ENCODE results near the gene HOXD12. TPM values are rescaled to one million over a fixed set of nuclear protein-coding genes. Genes with fewer than 3 reads are reported as not detected.
A peak's percentile ranks its signal among the peaks of the same experiment; 100 is the strongest.

HOXD12 gene
- total RNA-seq, 1 experiment from 2014 or later, result 0.58 TPM

GRCh38 chr2:176140513-176141317 is 41.1 kb downstream of the HOXD12 start:
- no peaks in the 10 kb centered on the region for H3K27me3 ChIP-seq (replicated peaks; ENCODE audit: insufficient read depth, low read depth, low read length, poor library complexity)
- peak overlapping the region; percentile 61 for H3K27ac ChIP-seq (ENCODE audit: low read depth, low read length, poor library complexity, severe bottlenecking)
- peak overlapping the region; percentile 85 for H3K4me3 ChIP-seq (ENCODE audit: low read depth, low read length, poor library complexity, severe bottlenecking)
- no peaks in the 10 kb centered on the region for H3K9me3 ChIP-seq (ENCODE audit: low read depth, low read length, poor library complexity, severe bottlenecking)
- H3K4me1 ChIP-seq (ENCODE audit: insufficient read depth, low read length, poor library complexity, severe bottlenecking), result peaks cover 34% of the 10 kb centered on the region
- intact Hi-C loops (cut with micrococcal nuclease; ENCODE audit: unreplicated experiment), result loop anchor here (2.0 kb wide), 2 partner anchors 314 to 414 kb away; no protein-coding TSS in a partner anchor
- TF ChIP-seq EZH2 (IDR thresholded peaks at IDR 0.05; ENCODE audit: borderline replicate concordance, low read depth, low read length, poor library complexity, severe bottlenecking) (no peak), CTCF (conservative IDR thresholded peaks at IDR 0.05; ENCODE audit: low read depth, low read length) (peak; percentile 94)
- DNase-seq (ENCODE audit: low spot score), result peak; percentile 94
- H3K36me3 ChIP-seq (ENCODE audit: insufficient read depth, low read length, poor library complexity, severe bottlenecking), result peaks cover 19% of the 10 kb centered on the region
- no TSS peak for BruUV-seq (replicated peaks)
- ChIA-PET CTCF (interaction anchor here (0.6 to 4.2 kb wide), 7 partner anchors 8 to 1008 kb away, joined by 3 to 35 read pairs (median 7); no protein-coding TSS in a partner anchor), POLR2A (ENCODE audit: low non-redundant PET) (interaction anchor here (0.6 kb wide), 2 partner anchors 9 to 169 kb away, joined by 8 read pairs; no protein-coding TSS in a partner anchor)

DNA sequence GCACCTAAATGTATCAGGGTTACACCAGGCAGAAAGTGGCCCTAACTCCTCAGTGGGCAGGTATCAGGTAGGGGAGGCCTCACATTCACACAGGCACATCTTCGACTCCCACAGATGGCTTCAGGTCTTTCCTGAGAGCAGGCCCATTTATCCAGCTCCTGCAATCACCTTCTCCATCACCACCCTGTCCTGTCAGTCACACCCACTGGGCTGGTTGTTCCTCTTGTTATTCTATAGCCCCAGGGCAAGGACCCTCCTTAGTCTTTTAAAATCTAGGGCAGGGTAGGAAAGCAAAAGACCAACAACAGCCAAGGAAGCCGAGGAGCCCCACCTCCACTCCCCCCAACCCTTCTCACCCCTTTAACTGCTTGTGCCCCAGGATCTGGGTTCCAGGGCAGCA is 42.7 kb downstream of the HOXD12 start:
- no peak for DNase-seq (ENCODE audit: low spot score)
- H3K4me3 ChIP-seq (ENCODE audit: low read depth, low read length, poor library complexity, severe bottlenecking), result no peak overlapping the region
- intact Hi-C loops (cut with micrococcal nuclease; ENCODE audit: unreplicated experiment), result no loop called here
- peaks cover 50% of the 10 kb centered on the region for H3K4me1 ChIP-seq (ENCODE audit: insufficient read depth, low read length, poor library complexity, severe bottlenecking)
- TF ChIP-seq CTCF (conservative IDR thresholded peaks at IDR 0.05; ENCODE audit: low read depth, low read length) (no peak), EZH2 (IDR thresholded peaks at IDR 0.05; ENCODE audit: borderline replicate concordance, low read depth, low read length, poor library complexity, severe bottlenecking) (no peak)
- H3K9me3 ChIP-seq (ENCODE audit: low read depth, low read length, poor library complexity, severe bottlenecking), result no peaks in the 10 kb centered on the region
- H3K27me3 ChIP-seq (replicated peaks; ENCODE audit: insufficient read depth, low read depth, low read length, poor library complexity), result no peaks in the 10 kb centered on the region
- ChIA-PET CTCF (no interaction called here), POLR2A (ENCODE audit: low non-redundant PET) (interaction anchor here (0.7 kb wide), 1 partner anchor 510 kb away, joined by 3 read pairs; no protein-coding TSS in a partner anchor)
- peaks cover 35% of the 10 kb centered on the region for H3K36me3 ChIP-seq (ENCODE audit: insufficient read depth, low read length, poor library complexity, severe bottlenecking)
- BruUV-seq (replicated peaks), result no TSS peak
- no peak overlapping the region for H3K27ac ChIP-seq (ENCODE audit: low read depth, low read length, poor library complexity, severe bottlenecking)

DNA sequence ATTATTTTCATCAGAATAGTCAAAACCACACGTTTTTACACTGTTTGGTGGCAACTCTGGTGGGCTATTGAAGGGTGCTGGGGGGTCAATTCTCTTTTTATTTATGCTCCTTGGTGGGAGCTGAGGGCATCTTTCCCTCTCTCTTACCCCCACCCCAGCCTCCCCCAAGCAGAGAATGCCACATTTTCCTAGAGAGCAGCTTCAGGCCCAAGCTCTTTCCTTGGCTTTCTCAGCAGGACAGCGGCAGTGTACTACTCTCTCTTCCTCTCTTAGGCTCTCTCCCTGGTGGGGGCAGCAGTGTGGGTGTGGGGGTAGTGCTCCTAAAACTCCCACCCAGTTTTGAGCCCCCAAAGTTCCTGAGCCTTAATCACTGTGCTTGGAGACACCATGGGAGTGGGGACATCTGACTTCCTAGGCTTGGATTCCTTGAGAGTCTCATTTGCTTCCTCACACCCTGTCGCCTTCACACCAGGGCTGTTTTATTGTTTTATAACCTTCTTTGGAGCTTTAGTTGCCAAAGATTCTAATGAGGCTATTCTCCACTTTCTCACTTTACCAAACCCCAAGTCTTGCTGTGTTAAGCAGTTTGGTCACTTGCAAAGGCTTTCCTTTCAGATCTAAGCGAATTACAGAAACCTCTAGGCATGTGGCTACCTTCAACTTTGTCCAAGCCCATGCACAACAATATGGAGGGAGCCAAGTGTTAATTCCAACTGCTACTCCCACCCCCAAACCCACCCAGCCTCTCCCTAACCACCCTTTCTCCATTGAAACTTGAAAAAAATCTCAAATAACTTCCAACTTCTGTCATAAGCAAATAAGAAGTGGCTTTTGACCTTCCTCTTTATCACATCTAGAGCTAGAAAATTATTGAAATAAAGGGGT is 45.7 kb downstream of the HOXD12 start:
- Histone ChIP-seq H3K4me3 (ENCODE audit: low read depth, low read length, poor library complexity, severe bottlenecking) (no peak overlapping the region), H3K27ac (ENCODE audit: low read depth, low read length, poor library complexity, severe bottlenecking) (peak overlapping the region; percentile 16), H3K9me3 (ENCODE audit: low read depth, low read length, poor library complexity, severe bottlenecking) (no peaks in the 10 kb centered on the region), H3K36me3 (ENCODE audit: insufficient read depth, low read length, poor library complexity, severe bottlenecking) (peaks cover 64% of the 10 kb centered on the region), H3K27me3 (replicated peaks; ENCODE audit: insufficient read depth, low read depth, low read length, poor library complexity) (no peaks in the 10 kb centered on the region), H3K4me1 (ENCODE audit: insufficient read depth, low read length, poor library complexity, severe bottlenecking) (peaks cover 49% of the 10 kb centered on the region)
- intact Hi-C loops (cut with micrococcal nuclease; ENCODE audit: unreplicated experiment), result no loop called here
- TF ChIP-seq EZH2 (IDR thresholded peaks at IDR 0.05; ENCODE audit: borderline replicate concordance, low read depth, low read length, poor library complexity, severe bottlenecking), result no peak
- no peak for TF ChIP-seq CTCF (conservative IDR thresholded peaks at IDR 0.05; ENCODE audit: low read depth, low read length)
- DNase-seq (ENCODE audit: low spot score), result no peak
- ChIA-PET POLR2A (ENCODE audit: low non-redundant PET) (interaction anchor here (0.6 kb wide), 1 partner anchor 312 kb away, joined by 8 read pairs; no protein-coding TSS in a partner anchor), CTCF (interaction anchor here (1.2 kb wide), 2 partner anchors 310 to 409 kb away, joined by 4 to 6 read pairs; no protein-coding TSS in a partner anchor)
- BruUV-seq (replicated peaks), result no TSS peak
